HG03439 (cell line): ENCODE measurements around the gene FOXP2.
"Not testable (repeated sequence)": the region's sequence is repeated elsewhere in the genome, so short reads cannot be mapped to it uniquely, and the experiment has no call there.

Experiments
- ATAC-seq: cut with Tn5 transposase; IDR thresholded peaks from one replicate; pipeline ENCODE4 v1.9.1; 2021; ENCODE audit warnings: mild to moderate bottlenecking, moderate library complexity; ENCODE audit not compliant: unreplicated experiment

FOXP2 gene

DNA sequence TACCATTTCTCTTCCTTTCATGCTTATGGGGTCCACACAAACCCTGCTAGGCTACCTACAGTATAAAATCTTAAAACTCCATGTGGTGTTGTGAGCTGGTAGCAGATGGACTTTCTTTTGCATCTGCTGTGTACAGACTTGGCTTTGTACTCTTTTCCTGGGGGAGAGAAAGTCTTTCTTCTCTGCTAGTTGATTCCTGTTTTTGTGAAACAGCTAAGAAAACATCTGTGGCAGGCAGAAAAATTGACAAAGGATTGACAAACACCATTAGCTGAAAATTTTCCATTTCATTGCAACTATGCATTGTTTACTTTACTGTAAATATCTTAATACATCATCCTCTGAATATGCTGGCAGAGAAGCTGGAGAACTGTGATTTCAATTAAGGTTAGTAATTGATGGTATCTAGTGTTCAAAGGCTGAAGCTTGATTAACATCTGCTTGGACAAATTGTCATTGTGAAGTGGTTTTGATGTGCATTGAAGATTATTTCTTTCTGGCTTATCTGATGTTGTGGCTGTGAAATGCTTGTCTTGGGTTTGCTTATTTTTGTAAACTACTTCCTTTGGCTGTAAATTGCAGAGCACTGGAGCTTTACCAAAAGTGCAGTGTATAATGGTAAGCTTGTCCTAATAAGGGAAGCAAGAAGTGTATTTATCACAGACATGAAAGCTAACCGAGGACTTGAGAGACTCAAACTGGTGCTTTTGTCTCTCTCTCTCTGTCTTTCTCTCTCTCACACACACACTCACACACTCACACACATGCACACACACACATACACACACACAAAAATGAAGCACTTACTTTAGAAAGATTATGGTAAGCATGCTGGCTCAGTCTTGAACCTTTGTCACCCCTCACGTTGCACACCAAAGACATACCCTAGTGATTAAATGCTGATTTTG, at the start of gene FOXP2:
Gene FOXP2, plus strand, starts transcription at position 660 of the 908 bp plus-strand sequence. CDS start 11,697 bp downstream, outside the sequence.
- ATAC-seq = no peak

- no peak for ATAC-seq
Observed at GRCh38 chr7:114365791-114366190, 48.8 kb upstream of the FOXP2 start.

DNA sequence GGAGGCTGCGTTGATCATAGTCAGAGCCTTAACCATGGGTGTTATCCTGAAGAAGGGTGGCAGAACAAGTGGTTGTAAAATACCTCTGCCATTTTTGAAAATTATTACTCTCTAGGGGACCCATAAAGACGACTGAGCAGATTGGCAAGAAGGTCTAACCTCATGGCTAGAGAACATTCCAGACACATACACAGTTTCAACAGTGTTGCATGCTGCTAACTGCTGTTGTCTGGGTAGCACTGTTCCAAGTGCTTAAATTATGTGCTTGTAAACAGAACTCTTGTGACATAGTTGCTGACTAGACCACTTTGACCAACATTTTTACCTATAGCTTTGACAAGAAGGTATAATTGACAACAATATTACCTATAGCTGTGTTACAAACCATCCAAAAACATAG, 46.1 kb upstream of the FOXP2 start:
- no peak for ATAC-seq

DNA sequence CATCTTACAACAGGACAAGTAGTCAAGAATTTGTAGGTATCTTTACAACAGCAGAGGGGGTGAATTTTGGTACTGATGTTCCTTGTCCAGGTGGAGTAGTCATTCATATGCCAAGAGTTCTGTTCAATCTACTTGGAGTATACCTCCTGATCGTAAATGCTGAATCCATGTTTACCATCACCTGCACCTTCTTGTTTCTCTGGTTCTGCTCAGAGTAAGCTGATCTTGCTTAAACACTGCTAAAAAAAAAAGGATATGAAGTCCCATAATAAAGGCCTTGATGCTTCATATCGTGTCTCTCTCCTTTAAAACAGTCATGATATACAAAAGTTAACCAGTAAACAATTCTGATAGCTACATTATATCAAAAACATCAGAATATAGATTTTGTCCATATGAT, 45.3 kb upstream of the FOXP2 start:
- ATAC-seq = no peak

DNA sequence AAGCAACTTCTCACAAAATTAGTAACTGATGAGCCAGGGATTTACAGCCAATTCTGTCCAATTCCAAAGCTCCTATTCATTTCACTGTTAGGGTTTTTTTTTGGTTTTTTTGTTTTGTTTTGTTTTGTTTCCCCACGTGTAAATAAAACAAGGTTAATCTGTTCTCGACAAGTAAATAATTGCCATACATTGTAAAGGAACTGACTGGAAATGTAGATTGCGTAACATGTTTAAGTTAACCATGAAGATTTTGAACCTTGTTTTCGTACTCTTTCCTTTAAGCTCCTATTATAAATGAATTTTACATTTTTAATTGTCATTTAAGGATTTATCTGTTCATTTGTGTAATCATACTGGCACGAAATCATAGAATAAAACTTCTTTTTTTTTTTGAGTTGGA, 42.0 kb upstream of the FOXP2 start:
- no peak for ATAC-seq

DNA sequence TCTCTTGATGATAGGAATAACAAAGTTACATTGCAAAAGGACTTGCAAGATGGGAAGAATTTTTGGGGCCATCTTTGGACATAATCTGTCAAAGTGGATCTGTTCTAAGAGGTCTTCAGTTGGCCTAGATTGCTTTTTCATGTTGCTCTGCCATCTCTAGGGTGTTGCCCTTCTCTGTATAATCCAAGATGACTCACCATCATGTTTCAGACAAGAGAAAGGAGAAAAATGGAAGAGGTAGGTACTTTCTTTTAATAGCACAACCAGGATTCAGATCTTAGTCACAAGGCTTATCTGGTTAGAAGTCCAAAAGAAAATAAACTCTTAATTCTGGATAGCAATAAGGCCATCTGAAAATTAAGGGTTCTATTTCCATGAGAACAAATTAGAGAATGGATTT, 38.7 kb upstream of the FOXP2 start:
- no peak for ATAC-seq

GRCh38 chr7:114383946-114384345, 30.7 kb upstream of the FOXP2 start:
- not testable (repeated sequence) for ATAC-seq

DNA sequence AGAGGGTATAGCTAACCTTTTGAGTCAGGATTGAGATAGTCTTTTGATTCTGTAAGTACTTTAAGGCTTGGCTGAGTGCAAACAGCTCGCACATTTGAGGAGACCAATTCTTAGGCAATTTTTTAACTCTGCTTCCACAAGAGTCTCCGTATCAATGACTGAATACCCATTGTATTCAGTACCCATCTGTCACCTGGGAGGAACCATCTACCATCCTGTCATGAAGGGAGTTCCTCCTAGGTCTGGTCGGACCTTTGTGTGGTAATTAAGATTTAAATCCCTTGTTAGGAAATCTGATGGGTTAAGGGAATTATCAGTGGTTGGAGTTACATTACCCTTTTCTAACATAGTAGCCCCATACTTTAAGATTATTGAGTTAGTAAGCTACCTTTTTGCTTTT, 30.3 kb upstream of the FOXP2 start:
- not testable (repeated sequence) for ATAC-seq

GRCh38 chr7:114388021-114388420, 26.6 kb upstream of the FOXP2 start:
- no peak for ATAC-seq

DNA sequence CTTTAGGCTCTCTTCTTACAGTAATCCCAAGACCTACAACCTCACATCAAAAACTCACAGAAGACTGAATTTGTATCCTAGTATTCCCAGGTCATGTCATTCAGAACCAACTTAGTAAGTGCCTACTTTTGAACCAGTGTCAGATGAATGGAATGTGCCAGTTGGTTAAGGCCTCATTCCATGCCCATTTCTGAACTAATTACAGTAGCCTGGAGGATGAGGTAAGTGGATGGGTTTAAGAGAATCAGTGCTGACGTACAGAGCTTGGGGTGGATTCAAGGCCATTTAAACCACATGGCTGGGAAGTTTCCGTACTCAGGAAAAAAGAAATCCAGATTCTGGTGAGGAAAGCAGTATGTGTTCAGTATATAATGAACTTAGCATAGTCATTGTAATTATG, 21.9 kb upstream of the FOXP2 start:
- no peak for ATAC-seq

DNA sequence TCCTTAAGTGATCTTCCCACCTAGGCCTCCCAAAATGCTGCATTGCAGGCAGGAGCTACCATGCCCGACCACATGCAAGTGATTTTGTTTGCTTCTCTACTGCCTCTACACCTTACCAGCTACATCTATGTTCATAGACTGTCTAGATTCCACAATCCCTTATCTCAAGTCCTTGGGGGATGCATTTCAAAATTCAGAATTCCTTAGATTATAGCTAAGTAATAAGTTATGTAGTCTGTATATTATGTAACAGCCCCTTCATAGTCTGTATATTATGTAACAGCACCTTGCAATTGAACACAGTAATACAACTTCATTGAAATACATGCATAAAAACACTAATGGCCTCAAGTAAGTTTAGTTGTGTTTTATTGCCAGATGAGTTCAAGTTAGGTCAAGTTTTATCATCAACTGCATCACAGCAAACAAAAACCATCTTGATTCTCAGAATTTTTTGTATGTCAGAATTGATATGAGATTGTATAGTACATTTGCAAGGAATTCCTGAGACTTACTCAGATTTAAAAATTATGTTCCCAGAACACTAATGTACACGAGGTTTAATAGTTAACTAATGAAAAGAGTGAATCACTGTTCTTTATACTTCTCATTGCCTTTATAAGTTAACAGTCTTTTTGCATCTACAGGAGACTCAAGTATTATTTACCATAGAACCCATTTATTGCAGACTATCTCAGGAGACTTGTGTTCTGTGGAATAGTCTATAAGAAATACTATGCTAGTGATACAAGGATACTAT, 11.6 kb upstream of the FOXP2 start:
- ATAC-seq = no peak

DNA sequence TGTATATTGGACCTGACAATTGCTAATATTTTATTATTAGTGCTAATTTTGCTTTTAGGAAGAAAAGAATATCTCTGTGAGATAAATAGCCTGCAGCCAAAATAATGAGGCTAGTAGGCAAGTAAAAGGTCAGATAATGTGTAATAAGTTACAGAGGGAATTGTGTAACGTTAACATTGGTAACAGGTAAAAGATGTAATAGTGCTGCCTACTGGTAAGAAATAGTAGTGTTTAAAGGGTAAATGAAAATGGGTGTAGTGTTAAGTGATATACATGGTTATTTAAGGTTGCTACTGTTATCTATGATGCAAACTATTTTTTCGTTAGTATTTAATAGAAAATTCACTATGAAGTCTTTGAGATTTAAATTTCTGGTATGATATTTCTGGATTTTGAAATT, 9.2 kb upstream of the FOXP2 start:
- no peak for ATAC-seq

GRCh38 chr7:114409750-114410149, 4.9 kb upstream of the FOXP2 start:
- no peak for ATAC-seq

GRCh38 chr7:114412548-114412947, 2.1 kb upstream of the FOXP2 start:
- no peak for ATAC-seq

- ATAC-seq = no peak
Observed at GRCh38 chr7:114413761-114414155, 857 bp upstream of the FOXP2 start.

DNA sequence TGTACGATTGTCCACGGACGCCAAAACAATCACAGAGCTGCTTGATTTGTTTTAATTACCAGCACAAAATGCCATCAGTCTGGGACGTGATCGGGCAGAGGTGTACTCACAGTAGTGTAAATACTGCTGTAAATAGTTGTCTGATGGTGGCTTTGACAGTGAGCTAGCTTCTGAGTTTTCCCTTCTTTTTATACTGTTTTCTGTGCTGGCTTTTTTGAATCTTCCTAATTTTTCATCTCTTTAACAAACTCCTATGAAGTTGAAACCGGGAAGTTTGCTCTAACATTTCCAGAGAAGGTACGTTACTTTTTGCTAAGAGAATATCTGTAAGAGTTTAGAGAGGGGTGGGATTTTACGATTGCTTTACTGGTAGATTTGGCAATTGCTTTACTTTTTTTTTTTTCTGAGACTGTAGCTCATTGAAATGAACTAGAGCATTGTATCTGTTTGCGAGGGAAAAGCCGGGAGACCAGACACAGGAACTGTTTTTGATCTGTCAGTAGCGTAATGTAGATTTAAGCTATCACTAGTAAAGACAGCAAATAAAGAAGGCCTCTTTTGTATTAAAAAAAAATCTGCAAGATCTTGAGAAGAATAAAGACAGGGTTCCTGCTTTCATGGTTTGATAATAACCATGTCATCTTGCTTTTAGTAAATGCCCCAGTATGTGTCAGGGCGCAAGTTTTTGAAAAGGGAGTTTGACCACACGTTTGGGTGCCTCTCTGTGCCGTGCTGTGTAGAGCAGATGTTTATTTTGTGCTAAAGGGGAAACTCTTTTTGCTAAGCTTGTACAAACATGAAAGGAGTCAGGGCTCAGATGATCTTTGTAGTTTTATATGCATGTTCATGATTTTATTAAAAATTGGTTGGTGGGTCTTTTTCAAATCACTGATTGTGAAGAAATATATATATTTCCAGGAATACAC, 712 bp downstream of the FOXP2 start:
- ATAC-seq = no peak

DNA sequence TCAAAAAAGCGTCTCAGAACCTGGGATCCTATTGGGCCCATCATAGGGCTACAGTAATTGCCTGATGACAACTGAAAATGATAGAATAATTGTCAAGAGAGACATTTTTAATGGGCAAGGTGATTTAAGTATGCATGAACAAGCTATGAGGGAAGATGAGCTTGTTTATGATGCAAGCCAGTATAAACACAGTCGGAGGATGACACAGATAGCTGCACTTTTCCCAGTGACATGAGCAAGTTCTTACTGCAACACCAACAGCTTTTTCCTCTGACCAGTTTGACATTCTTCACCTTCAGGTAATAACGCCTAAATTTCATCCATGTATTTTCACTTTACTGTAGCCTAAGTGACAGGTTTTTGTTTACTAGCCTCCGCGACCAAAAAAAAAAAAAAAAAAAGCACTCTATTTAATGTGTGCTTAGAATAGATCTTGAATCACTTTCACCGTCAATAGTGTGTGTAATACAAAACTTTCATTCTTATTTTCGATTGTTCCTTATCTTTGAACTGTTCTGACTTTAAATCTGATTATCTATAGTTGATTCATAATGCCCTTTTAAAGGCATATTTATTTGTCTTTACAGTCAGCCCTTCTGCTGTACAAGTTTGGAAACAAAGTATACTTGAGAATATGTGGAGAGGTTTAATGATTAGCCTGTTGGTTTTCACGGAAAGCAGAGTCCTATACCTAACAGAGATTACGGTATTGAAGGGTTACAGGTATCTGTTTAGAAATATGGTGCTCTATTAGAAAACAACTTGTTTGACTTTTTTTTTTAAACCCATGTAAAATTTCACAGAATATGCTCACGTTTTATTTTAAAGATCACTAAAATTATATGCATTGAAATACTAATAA, 1.7 kb downstream of the FOXP2 start:
- ATAC-seq = no peak

GRCh38 chr7:114417290-114417689, 2.7 kb downstream of the FOXP2 start:
- no peak for ATAC-seq

DNA sequence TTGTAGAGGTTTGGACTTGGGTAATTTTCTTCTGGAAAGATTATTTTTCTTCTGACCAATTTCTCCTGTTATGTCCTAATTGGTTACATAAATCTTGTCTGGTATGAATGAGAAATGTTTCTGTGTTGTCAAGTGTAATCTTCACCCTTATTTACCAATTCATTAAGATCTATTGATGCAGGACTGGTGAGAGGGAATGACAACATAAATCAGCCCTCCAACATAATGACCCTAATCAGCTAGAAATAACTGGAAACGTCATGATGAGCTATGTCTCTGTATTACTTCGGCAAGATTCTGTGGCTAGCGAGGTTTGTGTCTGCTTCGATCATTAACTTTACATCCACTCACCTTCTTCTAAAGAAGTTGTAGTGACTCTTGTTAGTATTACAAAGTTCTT, 3.5 kb downstream of the FOXP2 start:
- ATAC-seq = no peak
